Trophoblast cell (in vitro differentiated cells and primary cell): ENCODE results near the gene STS.

ENCODE experiments used
- DNase-seq, 2 donors: peaks; one replicate each; pipeline ENCODE4 v3.0.0-alpha.2; 2016
- H2AFZ ChIP-seq: 2 replicates; pipeline ENCODE4 v1.6.1; 2013; ENCODE audit warnings: low read length, moderate library complexity, mild to moderate bottlenecking; ENCODE audit not compliant: insufficient read depth, poor library complexity
- H2AK5ac ChIP-seq: 2 replicates; pipeline ENCODE4 v1.6.1; 2013; ENCODE audit warnings: mild to moderate bottlenecking, low read length
- H2BK120ac ChIP-seq: 2 replicates; pipeline ENCODE4 v1.6.1; 2013; ENCODE audit warnings: low read length, mild to moderate bottlenecking, moderate library complexity; ENCODE audit not compliant: insufficient read depth, poor library complexity
- H2BK12ac ChIP-seq: 2 replicates; pipeline ENCODE4 v1.6.1; 2013; ENCODE audit warnings: mild to moderate bottlenecking, low read length, moderate library complexity
- H2BK5ac ChIP-seq: 2 replicates; pipeline ENCODE4 v1.6.1; 2013; ENCODE audit warnings: low read length, low read depth, moderate library complexity, mild to moderate bottlenecking; ENCODE audit not compliant: poor library complexity
- H3K14ac ChIP-seq: 2 replicates; pipeline ENCODE4 v1.6.1; 2013; ENCODE audit warnings: mild to moderate bottlenecking, low read length
- H3K18ac ChIP-seq: 2 replicates; pipeline ENCODE4 v1.6.1; 2013; ENCODE audit warnings: mild to moderate bottlenecking, low read length
- H3K23ac ChIP-seq: 2 replicates; pipeline ENCODE4 v1.6.1; 2013; ENCODE audit warnings: low read length
- H3K27ac ChIP-seq: 2 replicates; pipeline ENCODE4 v1.5.1; 2013; ENCODE audit warnings: low read depth, mild to moderate bottlenecking, inconsistent platforms, low read length, moderate library complexity
- H3K27me3 ChIP-seq: 2 replicates; pipeline ENCODE4 v1.6.1; 2013; ENCODE audit warnings: inconsistent platforms, mild to moderate bottlenecking, low read length, moderate library complexity; ENCODE audit not compliant: insufficient read depth
- H3K36me3 ChIP-seq, 2 experiments: 1 replicate in 1 of 2; 2 replicates in 1 of 2; pipeline ENCODE4 v1.6.1; 2013; ENCODE audit warnings: low read length in 2 of 2, mild to moderate bottlenecking in 2 of 2, moderate library complexity in 1 of 2; ENCODE audit not compliant: insufficient read depth in 2 of 2, control insufficient read depth in 1 of 2
- H3K4ac ChIP-seq: 2 replicates; pipeline ENCODE4 v1.6.1; 2013; ENCODE audit warnings: low read depth, mild to moderate bottlenecking, low read length, moderate library complexity
- H3K4me1 ChIP-seq, 2 experiments: 1 replicate in 1 of 2; 2 replicates in 1 of 2; pipeline ENCODE4 v1.6.1; 2013; ENCODE audit warnings: low read length in 2 of 2, mild to moderate bottlenecking in 2 of 2, moderate library complexity in 1 of 2; ENCODE audit not compliant: insufficient read depth in 2 of 2, control insufficient read depth in 1 of 2
- H3K4me2 ChIP-seq: 2 replicates; pipeline ENCODE4 v1.6.1; 2013; ENCODE audit warnings: inconsistent platforms, mild to moderate bottlenecking, low read length, moderate library complexity
- H3K4me3 ChIP-seq: 2 replicates; pipeline ENCODE4 v1.5.1; 2013; ENCODE audit warnings: mild to moderate bottlenecking, low read depth, low read length, inconsistent platforms
- H3K79me1 ChIP-seq: one replicate; pipeline ENCODE4 v1.6.1; 2013; ENCODE audit warnings: low read length
- H3K79me2 ChIP-seq: 2 replicates; pipeline ENCODE4 v1.6.1; 2013; ENCODE audit warnings: low read length, mild to moderate bottlenecking; ENCODE audit not compliant: control insufficient read depth, insufficient read depth, poor library complexity
- H3K9ac ChIP-seq: 2 replicates; pipeline ENCODE4 v1.6.1; 2013; ENCODE audit warnings: mild to moderate bottlenecking, low read length
- H3K9me3 ChIP-seq: 2 replicates; pipeline ENCODE4 v1.6.1; 2013; ENCODE audit warnings: low read depth, mild to moderate bottlenecking, control low read depth, inconsistent platforms, low read length; ENCODE audit not compliant: insufficient read depth
- H4K12ac ChIP-seq: 2 replicates; pipeline ENCODE4 v1.6.1; 2013; ENCODE audit warnings: low read depth, mild to moderate bottlenecking, low read length, moderate library complexity
- H4K8ac ChIP-seq: 2 replicates; pipeline ENCODE4 v1.6.1; 2013; ENCODE audit warnings: low read depth, mild to moderate bottlenecking, low read length, moderate library complexity
- H4K91ac ChIP-seq: one replicate; pipeline ENCODE4 v1.6.1; 2013; ENCODE audit warnings: low read depth, mild to moderate bottlenecking, low read length, moderate library complexity
- WGBS: extraction: QIAGEN DNeasy Blood & Tissue Kit; methylation state at CpG from one replicate; pipeline ENCODE4 v1.1.7; 2013; ENCODE audit warnings: missing lambda C conversion rate; ENCODE audit not compliant: insufficient read length, insufficient coverage; ENCODE audit errors: extremely low coverage; 5-methylcytosine and 5-hydroxymethylcytosine counted together

STS gene

DNA sequence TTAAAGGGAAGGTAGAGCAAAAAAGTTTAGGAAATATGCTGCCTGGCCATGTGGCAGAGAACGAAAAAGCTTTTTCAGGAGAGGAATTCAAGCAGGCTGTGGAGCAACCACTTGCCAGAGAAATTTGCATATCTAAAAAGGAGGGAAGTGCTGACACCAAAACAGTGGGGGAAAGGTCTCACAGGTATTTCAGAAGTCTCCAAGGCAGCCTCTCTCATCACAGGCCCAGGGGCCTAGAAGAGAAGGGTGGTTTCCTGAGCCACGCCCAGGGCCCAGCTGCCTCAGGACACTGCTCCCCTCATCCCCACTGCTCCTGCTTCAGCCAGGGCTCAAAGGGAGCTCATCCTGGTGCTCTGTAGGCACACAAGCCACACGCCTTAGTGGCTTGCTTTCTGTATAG, 29.9 kb upstream of the STS start:
- no peak overlapping the region for H3K4me3 ChIP-seq
- H2AK5ac ChIP-seq = no peak overlapping the region
- no peaks in the 10 kb centered on the region for H3K27me3 ChIP-seq

DNA sequence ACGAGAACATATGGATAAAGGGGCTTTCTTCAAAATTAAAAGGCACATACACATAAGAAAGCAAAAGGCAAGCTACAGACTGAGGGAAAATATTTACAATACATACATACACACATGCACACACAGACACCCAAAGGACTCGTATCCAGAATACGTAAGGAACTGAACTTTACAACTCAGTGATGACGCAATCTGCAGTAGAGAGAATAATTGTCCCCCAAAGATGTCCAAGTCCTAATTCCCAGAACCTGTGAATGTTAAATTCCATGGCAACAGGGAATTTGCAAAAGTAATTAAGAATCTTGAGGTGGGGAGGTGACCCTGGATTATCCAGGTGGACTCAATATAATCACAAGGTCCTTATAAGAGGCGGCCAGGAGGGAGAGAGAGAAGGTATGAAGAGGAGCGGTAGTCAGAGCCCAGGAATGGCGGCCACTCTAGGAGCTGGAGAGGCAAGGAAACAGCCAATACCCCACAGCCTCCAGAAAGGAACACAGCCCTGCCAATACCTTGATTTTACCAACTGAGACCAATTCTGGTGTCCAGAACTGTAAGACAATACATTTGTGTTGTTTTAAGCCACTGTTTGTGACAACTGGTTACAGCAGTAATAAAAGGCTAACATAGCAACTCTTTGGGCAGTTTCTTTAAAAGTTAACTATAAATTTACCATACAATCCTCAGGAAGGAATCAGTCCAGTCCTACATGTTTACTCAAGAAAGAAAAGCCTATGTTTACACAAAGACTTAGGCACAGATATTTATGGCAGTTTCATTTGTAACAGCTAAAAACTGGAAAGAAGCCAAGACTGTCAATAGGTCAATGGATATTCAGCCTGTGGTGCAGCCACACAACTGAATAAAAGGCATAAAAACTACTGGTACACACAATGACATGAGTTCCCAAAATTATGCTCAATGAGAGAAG, 27.3 kb upstream of the STS start:
- Histone ChIP-seq H3K9ac (no peak overlapping the region), H3K4me2 (no peak overlapping the region), H3K36me3 (peaks cover 0 to 2% of the 10 kb centered on the region in 2 experiments), H2AK5ac (no peak overlapping the region), H2BK12ac (no peak overlapping the region), H3K79me1 (no peaks in the 10 kb centered on the region), H3K23ac (no peak overlapping the region), H2BK120ac (no peak overlapping the region), H3K4me1 (peaks cover 0 to 2% of the 10 kb centered on the region in 2 experiments), H3K4me3 (no peak overlapping the region), H4K12ac (no peak overlapping the region), H3K18ac (no peak overlapping the region), H3K4ac (no peak overlapping the region), H4K8ac (no peak overlapping the region), H4K91ac (no peak overlapping the region), H2AFZ (no peak overlapping the region), H3K9me3 (no peaks in the 10 kb centered on the region), H2BK5ac (no peak overlapping the region), H3K79me2 (no peaks in the 10 kb centered on the region), H3K27ac (no peak overlapping the region), H3K27me3 (no peaks in the 10 kb centered on the region), H3K14ac (no peak overlapping the region)
- no peak for DNase-seq
- no CpG with 5 or more reads among the region's 7 CpGs for WGBS

More for the DNA sequence above, 29.9 kb upstream of the STS start:
- Histone ChIP-seq H2BK5ac (no peak overlapping the region), H3K9ac (no peak overlapping the region), H3K79me1 (no peaks in the 10 kb centered on the region), H2BK12ac (no peak overlapping the region), H3K18ac (no peak overlapping the region), H3K27ac (no peak overlapping the region), H3K4me1 (peaks cover 0 to 2% of the 10 kb centered on the region in 2 experiments), H3K4ac (no peak overlapping the region), H4K91ac (no peak overlapping the region), H4K12ac (no peak overlapping the region), H4K8ac (no peak overlapping the region), H3K14ac (no peak overlapping the region), H3K79me2 (no peaks in the 10 kb centered on the region), H2AFZ (no peak overlapping the region), H3K9me3 (no peaks in the 10 kb centered on the region), H3K36me3 (peaks cover 0 to 2% of the 10 kb centered on the region in 2 experiments), H2BK120ac (no peak overlapping the region), H3K23ac (no peak overlapping the region), H3K4me2 (no peak overlapping the region)
- DNase-seq = no peak
- no CpG with 5 or more reads among the region's 3 CpGs for WGBS

DNA sequence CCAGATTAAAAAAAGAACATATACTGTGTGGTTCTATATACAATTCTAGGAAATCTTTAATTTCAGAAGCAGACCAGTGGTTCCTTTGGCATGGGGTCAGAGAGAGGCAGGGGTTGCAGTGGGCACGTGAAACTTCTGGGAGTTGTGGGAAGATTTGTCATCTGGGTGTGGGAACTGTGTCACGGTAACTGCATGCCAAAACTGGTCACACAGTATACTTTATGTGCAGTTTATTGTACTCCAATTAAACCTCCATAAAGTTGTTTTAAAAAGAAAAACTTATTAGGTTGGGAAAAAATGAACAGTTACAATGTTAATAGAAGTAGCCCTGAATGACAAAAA, 26.7 kb upstream of the STS start:
- no peak overlapping the region for H2BK12ac ChIP-seq
- H3K27me3 ChIP-seq = no peaks in the 10 kb centered on the region
- H3K9me3 ChIP-seq = no peaks in the 10 kb centered on the region
- no peak overlapping the region for H2AFZ ChIP-seq
- H3K23ac ChIP-seq = no peak overlapping the region
- H3K4me3 ChIP-seq = no peak overlapping the region
- H3K9ac ChIP-seq = no peak overlapping the region
- no peak overlapping the region for H3K18ac ChIP-seq
- no peaks in the 10 kb centered on the region for H3K79me2 ChIP-seq
- H2AK5ac ChIP-seq = no peak overlapping the region
- H3K27ac ChIP-seq = no peak overlapping the region
- no peak overlapping the region for H4K12ac ChIP-seq
- no peak for DNase-seq
- H3K4me1 ChIP-seq = peaks cover 0 to 2% of the 10 kb centered on the region in 2 experiments
- no peaks in the 10 kb centered on the region for H3K79me1 ChIP-seq
- peaks cover 0 to 2% of the 10 kb centered on the region in 2 experiments for H3K36me3 ChIP-seq
- no peak overlapping the region for H2BK120ac ChIP-seq
- H4K8ac ChIP-seq = no peak overlapping the region
- H3K4me2 ChIP-seq = no peak overlapping the region
- no CpG with 5 or more reads among the region's 2 CpGs for WGBS
- H4K91ac ChIP-seq = no peak overlapping the region
- H2BK5ac ChIP-seq = no peak overlapping the region
- no peak overlapping the region for H3K14ac ChIP-seq
- no peak overlapping the region for H3K4ac ChIP-seq

DNA sequence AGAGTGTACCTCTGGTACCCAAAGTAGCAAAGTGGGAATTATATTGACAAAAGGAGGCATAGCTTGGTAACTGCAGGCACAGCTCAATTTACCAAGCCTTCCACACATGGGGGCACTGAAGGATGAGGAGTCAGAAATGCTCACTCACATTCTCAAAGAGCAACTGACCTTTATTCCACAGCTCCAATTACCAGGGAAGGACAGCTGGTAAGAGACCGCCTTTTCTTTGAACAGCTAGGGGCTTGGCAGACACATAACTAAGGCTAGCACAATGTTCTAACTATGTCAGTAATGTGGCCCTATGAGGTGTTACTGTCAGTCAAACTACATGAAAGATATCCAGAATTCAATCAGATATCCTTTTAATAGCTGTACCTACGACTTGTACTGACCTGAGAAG, 20.5 kb upstream of the STS start:
- Histone ChIP-seq H4K91ac (no peak overlapping the region), H3K79me2 (peaks cover 3% of the 10 kb centered on the region), H3K4me2 (no peak overlapping the region), H2BK12ac (no peak overlapping the region), H3K18ac (no peak overlapping the region), H3K9me3 (no peaks in the 10 kb centered on the region), H3K36me3 (no peaks in the 10 kb centered on the region), H4K12ac (no peak overlapping the region), H4K8ac (no peak overlapping the region), H3K27ac (no peak overlapping the region), H3K23ac (no peak overlapping the region), H3K9ac (no peak overlapping the region), H2BK5ac (no peak overlapping the region), H3K79me1 (peaks cover 5% of the 10 kb centered on the region), H2AFZ (no peak overlapping the region), H2AK5ac (no peak overlapping the region), H3K4me3 (no peak overlapping the region), H3K4ac (no peak overlapping the region), H2BK120ac (no peak overlapping the region), H3K14ac (no peak overlapping the region), H3K27me3 (no peaks in the 10 kb centered on the region), H3K4me1 (peaks cover 7% of the 10 kb centered on the region in 2 experiments)
- no CpG with 5 or more reads among the region's 2 CpGs for WGBS
- peak; percentile 12 to 52 for DNase-seq
